NCI-H1417 (cell line): ENCODE data around the gene ZNHIT3.
"Not testable (repeated sequence)": the region's sequence is repeated elsewhere in the genome, so short reads cannot be mapped to it uniquely, and the experiment has no call there.

Source experiments
- DNase-seq, 3 experiments: peaks; one replicate each; lab custom pipeline; 2025; lab: John Stamatoyannopoulos, UW

Gene ZNHIT3

GRCh38 chr17:36484021-36484420 is 2.5 kb upstream of the ZNHIT3 start:
- DNase-seq: not testable (repeated sequence)

GRCh38 chr17:36485027-36485426 is 1.5 kb upstream of the ZNHIT3 start:
- no peak for DNase-seq

GRCh38 chr17:36485805-36486203 is 677 bp upstream of the ZNHIT3 start:
- peak in 1 of 3 experiments; percentile 33 for DNase-seq

GRCh38 chr17:36493956-36494355 is 7.5 kb downstream of the ZNHIT3 start:
- DNase-seq: no peak

GRCh38 chr17:36494674-36495073 is 8.2 kb downstream of the ZNHIT3 start:
- DNase-seq: no peak

DNA sequence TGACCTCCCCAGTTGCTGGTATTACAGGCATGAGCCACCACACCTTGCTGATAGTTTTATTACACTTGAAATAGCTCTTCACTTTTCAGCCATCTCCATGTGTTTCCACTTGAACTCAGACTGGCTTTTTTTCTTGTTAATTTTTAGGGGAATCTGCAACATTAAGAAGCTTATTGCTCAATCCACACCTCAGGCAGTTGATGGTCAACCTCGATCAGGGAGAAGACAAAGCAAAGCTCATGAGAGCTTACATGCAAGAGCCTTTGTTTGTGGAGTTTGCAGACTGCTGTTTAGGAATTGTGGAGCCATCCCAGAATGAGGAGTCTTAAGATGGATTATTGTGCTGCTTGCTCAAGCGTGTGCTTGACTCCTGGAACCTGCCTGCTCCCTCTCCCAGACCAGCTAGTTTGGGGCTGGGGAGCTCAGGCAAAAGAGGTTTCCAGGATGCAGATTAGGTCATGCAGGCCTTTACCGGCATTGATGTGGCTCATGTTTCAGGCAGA is 8.6 kb downstream of the ZNHIT3 start:
- DNase-seq: peak in 1 of 3 experiments; percentile 10

GRCh38 chr17:36496018-36496789 is 9.7 kb downstream of the ZNHIT3 start:
- DNase-seq: no peak

- no peak for DNase-seq
Measured at GRCh38 chr17:36498155-36498554, 11.7 kb downstream of the ZNHIT3 start.

- no peak for DNase-seq
Measured at GRCh38 chr17:36498560-36499300, 12.2 kb downstream of the ZNHIT3 start.

- no peak for DNase-seq
Measured at GRCh38 chr17:36500745-36501225, 14.3 kb downstream of the ZNHIT3 start.

GRCh38 chr17:36501351-36501750 is 14.9 kb downstream of the ZNHIT3 start:
- no peak for DNase-seq

DNA sequence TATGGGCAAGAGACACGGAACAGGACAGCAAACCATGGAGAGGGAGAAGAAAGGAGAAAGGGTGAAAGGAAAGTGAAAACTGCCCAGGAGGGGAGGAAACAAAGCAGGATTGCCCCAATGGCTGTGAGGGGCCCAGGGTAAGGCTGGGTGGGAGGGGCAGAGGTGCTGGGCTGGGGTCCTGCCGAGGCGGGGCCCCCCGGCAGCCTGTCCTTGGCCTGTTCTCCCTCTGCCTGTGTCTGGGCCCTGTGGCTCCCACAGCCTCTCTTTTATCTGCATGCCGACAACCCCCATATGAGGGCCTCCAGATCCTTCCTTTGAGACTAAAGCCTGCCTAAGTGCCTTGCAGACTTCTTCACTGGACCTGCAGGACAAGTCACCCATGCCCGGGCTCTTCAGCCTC is 15.5 kb downstream of the ZNHIT3 start:
- no peak for DNase-seq

- DNase-seq: no peak
Measured at GRCh38 chr17:36503456-36504155, 17.1 kb downstream of the ZNHIT3 start.

DNA sequence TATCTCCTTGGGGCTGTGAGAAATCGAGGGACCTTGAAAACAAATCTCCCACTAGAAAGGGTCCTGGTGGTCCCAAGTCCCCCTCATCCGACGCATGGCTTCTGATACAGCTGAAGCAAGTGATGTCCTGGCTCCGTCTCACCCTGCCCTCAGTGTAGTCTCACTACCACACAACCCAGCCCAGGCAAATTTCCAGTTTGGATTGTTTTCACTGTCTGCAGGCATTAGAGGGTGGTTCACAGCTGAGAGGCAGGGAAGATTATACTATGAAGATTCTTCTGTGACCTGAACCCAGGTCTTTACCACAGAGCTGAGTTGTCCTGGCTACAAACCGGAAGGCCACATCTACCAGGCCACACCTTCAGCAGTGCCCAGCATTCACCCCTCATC is 17.7 kb downstream of the ZNHIT3 start:
- no peak for DNase-seq

DNA sequence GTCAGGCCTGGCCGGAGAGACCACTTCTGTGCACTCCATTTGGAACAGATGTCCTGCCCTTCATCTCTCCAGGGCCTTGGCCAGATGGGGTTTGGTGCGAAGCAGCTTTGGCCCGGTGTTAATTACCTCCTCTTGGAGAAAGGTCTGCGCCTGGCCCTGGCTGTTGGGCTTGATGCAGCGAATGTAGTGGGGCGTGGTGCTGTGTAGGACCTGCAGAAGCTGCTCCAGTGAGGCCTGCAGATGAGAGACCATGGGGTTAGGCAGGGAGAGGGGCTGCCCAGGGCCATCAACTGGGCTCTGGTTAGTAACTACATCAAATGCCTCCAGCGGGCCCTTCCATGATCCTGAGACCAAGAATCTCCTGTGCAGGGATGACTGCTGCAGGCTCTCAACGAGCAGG is 18.7 kb downstream of the ZNHIT3 start:
- no peak for DNase-seq

GRCh38 chr17:36506249-36506826 is 19.9 kb downstream of the ZNHIT3 start:
- no peak for DNase-seq

DNA sequence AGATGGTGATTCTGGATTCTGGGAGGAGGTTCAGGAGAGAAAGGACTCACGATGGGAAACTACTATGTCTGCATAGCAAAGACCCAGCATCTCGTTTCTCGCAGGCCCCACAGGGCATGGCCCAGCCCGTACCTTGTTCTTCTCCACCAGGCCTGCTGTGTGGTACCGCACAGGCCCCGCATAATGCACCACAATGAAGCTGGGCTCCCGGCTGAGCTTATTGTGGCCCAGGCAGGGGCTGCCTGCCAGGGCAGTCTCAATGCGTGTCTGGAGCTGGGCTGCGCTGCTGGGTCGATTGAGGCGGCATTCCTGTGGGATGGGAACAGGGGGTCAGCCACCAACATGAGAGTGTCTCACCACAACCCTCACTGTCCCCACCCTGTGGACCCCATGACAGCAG is 20.4 kb downstream of the ZNHIT3 start:
- no peak for DNase-seq

GRCh38 chr17:36507266-36507665 is 20.8 kb downstream of the ZNHIT3 start:
- no peak for DNase-seq

- DNase-seq: not testable (repeated sequence)
Measured at GRCh38 chr17:36508439-36508838, 22.0 kb downstream of the ZNHIT3 start.

DNA sequence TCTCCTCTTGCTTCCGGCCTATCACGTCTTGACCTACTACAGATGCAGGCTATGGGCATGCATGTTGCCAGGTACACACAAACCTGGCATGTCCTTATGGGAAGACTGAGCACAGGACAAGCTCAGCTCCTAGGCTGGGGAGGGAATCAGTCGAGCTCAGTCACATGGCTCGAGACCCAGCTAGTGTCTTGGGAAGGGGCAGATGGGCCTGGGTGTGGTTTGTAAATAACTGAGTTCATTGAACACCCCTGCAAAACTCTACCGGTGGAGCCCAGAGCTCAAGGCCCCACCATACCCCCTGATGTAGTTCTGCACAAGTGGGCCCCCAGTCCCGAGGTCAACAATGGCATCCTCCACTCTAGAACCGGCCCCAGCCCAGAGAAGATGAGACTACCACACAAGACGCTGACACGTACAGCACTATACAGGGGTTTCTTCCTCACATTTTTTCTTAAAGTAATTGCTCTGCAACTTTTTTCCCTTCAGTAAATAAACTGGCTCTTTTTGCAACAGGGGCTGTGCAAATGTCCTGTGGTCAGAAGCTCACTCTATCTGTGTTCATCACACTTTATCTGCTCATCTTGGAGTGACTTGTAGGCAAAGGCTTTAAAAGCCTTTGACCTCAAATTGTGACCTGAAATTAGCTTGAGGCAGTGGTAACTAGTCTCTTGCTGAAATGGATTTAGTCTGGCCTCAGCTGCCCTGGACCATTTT is 22.9 kb downstream of the ZNHIT3 start:
- no peak for DNase-seq

- DNase-seq: no peak
Measured at GRCh38 chr17:36510636-36511035, 24.2 kb downstream of the ZNHIT3 start.
